Body of pancreas (tissue), 4 donors: ENCODE measurements around the gene CADPS.

Source experiments
- CTCF ChIP-seq, 7 experiments: fragments of 450-650 bp in 4 of 7; fragments of 200-600 bp in 3 of 7; sonication (generic) in 3 of 7; IDR thresholded peaks; one replicate each; pipeline ENCODE4 v1.5.1; 2016 to 2019; ENCODE audit warnings: antibody characterized with exemption in 7 of 7
- POLR2A ChIP-seq, 3 donors: fragments of 450-650 bp; IDR thresholded peaks; one replicate each; pipeline ENCODE4 v1.6.1; 2016; ENCODE audit warnings: antibody characterized with exemption in 3 of 3, mild to moderate bottlenecking in 2 of 3

GRCh38 chr3:62686503-62687294 lies 188.5 kb downstream of the CADPS start:
- TF ChIP-seq POLR2A (IDR thresholded peaks at IDR 0.05) (no peak), CTCF (IDR thresholded peaks at IDR 0.05) (no peak)
